GM18508 (cell line): ENCODE results near the gene PDE4D.
A peak's percentile ranks its signal among the peaks of the same experiment; 100 is the strongest.
"Not testable (repeated sequence)": the region's sequence is repeated elsewhere in the genome, so short reads cannot be mapped to it uniquely, and the experiment has no call there.

Experiments
- ATAC-seq: cut with Tn5 transposase; IDR thresholded peaks from one replicate; pipeline ENCODE4 v1.9.1; 2021; ENCODE audit warnings: moderate number of reproducible peaks; ENCODE audit not compliant: insufficient read depth, unreplicated experiment

PDE4D gene

DNA sequence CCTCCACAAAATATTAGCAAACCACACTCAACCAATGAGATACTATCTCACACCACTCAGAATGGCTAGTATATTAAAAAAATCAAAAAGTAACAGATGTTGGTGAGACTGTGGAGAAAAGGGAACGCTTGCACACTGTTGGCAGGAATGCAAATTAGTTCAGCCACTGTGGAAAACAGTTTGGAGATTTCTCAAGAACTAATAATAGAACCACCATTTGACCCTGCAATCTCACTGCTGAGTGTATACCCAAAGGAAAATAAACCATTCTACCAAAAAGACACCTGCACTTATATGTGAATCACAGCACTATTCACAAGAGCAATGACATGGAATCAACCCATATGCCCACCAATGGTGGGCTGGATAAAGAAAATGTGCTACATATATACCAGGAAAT lies 393.5 kb downstream of the PDE4D start:
- ATAC-seq = no peak

DNA sequence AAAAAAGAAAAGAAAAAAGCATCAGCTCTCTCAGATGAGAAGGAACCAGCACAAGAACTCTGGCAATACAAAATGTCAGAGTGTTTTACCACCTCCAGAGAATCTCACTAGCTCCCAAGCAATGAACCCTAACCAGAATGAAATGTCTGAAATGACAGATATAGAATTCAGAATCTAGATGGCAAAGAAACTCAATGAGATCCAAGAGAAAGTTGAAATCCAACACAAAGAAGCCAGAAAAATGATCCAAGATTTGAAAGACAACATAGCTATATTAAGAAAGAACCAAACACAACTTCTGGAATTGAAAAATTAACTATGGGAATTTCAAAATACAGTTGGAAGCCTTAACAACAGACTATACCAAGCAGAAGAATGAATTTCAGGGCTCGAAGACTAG lies 396.3 kb downstream of the PDE4D start:
- no peak for ATAC-seq

GRCh38 chr5:59496524-59497134 lies 396.9 kb downstream of the PDE4D start:
- ATAC-seq = peak; percentile 59

- no peak for ATAC-seq
Measured at GRCh38 chr5:59491945-59492344, 401.6 kb downstream of the PDE4D start.

DNA sequence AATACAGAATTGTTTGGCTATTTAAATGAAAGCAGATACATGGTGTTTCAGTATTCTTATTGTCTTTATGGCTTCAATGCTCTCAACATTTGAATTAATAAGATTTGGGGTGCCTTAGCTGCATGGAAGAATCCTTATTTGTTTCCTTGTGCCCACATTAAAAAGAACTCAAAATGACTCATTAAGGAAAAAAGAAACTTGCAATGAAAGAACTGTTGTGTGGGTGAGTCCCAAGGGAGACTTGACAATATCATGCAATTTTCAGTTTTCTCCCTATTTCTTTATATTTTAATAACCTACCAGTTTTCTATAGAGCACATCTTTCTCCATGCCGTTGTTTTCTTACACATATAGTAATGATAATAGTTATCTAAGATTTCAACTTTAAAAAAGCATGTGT lies 404.0 kb downstream of the PDE4D start:
- no peak for ATAC-seq

GRCh38 chr5:59487772-59488729 lies 405.5 kb downstream of the PDE4D start:
- no peak for ATAC-seq

GRCh38 chr5:59487068-59487686 lies 406.3 kb downstream of the PDE4D start:
- no peak for ATAC-seq

GRCh38 chr5:59486508-59486907 lies 407.0 kb downstream of the PDE4D start:
- no peak for ATAC-seq

- ATAC-seq = no peak
Measured at GRCh38 chr5:59485629-59486439, 407.7 kb downstream of the PDE4D start.

GRCh38 chr5:59485107-59485506 lies 408.4 kb downstream of the PDE4D start:
- ATAC-seq = no peak

GRCh38 chr5:59484618-59485017 lies 408.9 kb downstream of the PDE4D start:
- ATAC-seq = no peak

DNA sequence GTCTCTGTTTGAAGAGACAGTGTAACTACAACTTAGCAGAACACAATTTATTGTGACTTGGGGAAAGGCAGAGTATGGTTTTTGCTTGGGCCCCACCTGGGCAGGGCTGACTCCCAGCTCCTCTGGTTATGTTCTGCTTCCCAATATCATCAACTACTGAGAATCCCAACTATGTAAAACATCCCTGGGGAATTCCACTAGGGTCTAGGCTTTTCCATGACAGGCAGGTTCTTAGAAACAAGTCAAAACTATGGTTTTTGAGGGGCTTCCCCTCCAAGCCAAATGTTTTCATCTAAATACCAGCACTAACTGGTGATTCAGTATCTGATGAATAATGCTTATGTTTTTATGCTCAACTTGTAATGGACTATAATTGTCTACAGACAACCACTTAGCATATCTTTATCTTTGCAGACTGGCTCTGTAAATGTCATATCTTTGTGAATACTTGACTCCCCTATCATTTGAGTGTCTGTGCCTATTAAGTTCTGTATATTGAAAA lies 409.5 kb downstream of the PDE4D start:
- ATAC-seq = no peak

DNA sequence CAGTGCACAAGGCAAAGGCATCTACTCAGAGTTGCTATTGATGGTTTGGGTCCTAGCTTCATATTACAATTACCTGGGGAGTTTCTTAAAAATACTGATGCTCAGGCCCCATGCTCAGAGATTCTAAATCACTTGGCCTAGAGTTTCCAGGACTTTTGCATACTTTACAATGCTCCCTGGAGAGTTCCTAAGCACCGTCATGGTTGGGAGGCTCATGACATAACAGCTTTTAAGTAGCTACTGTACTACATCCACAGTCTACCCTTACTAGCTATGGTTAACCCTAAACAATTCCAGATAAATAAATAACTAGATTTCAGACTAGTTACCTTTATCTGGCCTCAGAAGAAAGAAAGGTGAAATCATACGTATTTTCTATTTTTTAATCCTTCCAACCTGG lies 414.4 kb downstream of the PDE4D start:
- no peak for ATAC-seq

GRCh38 chr5:59474324-59474723 lies 419.2 kb downstream of the PDE4D start:
- ATAC-seq = no peak

- ATAC-seq = no peak
Measured at GRCh38 chr5:59473611-59474010, 419.9 kb downstream of the PDE4D start.

DNA sequence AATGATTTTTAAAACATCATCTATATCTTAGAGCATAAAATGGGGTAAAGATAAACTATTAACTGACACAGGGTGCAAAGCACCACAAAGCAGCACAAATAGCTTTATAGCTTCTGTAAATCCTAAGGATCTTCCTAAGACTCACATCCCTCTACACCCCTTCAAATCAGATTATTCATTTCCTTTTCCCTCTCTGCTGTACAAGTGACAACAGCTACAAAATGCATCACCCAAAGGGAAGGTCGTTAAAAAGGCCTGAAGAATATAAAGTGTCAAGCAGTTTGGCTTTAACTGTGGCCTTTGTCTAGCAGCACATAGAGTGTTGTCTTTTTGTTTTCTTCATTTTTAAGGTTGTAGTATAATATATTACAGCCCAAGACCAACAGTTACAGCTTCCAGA lies 422.1 kb downstream of the PDE4D start:
- ATAC-seq = no peak

DNA sequence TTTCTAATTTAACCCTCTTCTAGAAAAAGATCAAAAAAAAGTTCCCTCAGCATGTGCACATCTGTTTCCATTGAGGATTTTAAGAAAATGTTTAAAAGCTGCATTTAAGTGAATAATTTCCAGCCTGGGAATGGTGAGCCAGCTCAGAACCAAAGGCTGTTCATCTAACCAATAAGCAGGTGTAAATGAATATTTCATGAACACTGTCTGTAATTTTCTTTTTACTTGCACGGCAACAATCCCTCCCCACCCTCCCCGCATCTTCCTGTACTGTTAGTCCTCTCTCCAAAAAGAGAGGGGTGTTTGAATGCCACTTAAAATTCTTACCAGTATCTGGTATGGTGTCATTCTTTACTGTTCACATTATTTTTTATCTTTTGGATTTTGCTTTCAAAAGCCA lies 425.6 kb downstream of the PDE4D start:
- no peak for ATAC-seq

DNA sequence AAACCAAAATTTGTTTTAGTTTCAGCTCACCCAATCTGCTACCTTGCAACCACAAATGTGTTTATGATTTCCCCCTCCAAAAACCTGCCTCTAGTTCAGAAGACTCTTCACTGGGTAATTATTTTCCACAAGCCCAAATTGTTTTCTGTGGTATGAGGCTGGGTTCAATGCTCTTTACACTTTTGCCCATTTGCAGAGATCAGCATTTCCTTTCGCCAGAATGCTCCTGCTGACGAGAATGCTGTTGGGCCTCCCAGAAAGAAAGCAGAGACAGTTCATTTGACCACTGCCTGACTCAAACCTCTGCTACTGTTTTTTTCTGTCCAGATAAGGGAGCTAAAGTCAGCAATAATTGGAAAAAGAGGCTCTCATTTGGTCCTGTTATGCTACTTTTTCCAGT lies 427.3 kb downstream of the PDE4D start:
- no peak for ATAC-seq

DNA sequence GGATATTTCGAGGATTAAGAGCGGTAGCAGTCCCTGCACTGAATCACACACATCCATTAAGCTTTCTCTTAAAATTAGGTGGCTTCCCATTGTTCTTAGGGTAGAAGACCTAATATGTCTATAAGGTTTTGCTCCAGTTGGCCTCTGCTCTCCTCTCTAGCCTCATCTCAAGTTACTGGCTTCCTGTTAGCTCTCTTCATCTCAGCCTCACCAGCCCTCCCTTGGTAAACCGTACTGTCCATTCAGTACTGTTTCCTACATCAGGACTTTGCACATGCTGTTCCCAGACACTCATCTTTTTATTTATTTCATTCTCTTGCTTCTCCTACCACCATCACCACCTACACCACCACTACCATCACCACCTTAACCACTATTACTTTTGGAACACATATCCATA lies 428.6 kb downstream of the PDE4D start:
- no peak for ATAC-seq

DNA sequence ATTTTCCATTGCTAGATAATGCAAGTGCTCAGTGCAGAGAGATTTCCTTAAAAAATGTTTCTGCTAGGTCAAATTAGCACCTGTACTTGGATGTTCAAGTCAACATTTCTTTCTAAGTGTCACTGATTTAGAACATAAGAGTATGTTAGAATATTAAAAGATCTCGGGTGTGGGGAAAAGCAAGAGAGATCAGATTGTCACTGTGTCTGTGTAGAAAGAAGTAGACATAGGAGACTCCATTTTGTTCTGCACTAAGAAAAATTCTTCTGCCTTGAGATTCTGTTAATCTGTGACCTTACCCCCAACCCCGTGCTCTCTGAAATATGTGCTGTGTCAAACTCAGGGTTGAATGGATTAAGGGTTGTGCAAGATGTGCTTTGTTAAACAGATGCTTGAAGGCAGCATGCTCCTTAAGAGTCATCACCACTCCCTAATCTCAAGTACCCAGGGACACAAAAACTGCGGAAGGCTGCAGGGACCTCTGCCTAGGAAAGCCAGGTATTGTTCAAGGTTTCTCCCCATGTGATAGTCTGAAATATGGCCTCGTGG lies 429.8 kb downstream of the PDE4D start:
- ATAC-seq = not testable (repeated sequence)
